ENCODE data around the gene PPP6R3.
A peak's percentile ranks its signal among the peaks of the same experiment; 100 is the strongest.

The PPP6R3 gene

DNA sequence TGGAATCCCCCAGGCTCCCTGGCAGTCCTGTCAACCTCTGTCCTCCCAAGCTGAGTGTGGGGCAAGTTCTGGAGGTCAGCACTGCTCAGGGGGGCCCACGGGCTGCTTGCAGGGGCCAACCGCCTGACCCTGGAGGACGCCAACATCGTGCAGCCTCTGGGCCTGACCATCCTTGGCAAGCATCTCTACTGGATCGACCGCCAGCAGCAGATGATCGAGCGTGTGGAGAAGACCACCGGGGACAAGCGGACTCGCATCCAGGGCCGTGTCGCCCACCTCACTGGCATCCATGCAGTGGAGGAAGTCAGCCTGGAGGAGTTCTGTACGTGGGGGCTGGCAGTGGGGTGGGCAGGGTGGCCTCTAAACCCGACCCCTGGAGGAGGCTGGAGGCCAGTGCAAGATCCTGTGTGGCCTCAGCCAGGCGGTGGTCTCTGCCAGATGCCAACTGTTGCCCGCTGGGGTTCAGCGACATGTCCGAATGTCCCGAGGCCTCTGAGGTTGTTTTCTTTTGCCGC is 34.6 kb upstream of the PPP6R3 start:
- Histone ChIP-seq H3K4me3 (ENCODE audit: low read depth, low read length) (no peak overlapping the region), H2BK120ac (ENCODE audit: insufficient read depth, low read length, poor library complexity) (no peak overlapping the region), H2BK5ac (ENCODE audit: low read depth, low read length, poor library complexity) (no peak overlapping the region)

DNA sequence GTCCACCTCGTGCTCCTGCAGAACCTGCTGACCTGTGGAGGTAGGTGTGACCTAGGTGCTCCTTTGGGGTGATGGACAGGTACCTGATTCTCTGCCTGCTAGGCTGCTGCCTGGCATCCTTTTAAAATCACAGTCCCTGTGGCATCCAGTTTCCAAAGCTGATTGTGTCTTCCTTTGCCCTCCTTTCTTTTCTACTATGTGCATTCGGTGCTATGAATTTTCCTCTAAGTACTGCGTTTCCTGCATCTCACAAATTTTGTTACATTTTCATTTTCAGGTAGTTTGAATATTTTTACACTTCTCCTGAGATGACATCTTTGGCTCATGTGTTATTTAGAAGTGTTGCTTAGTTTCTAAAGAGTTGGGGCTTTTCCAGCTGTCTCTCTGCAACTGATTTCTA is 30.9 kb upstream of the PPP6R3 start:
- Histone ChIP-seq H3K18ac (ENCODE audit: low read length) (no peak overlapping the region), H3K79me1 (ENCODE audit: low read length) (no peaks in the 10 kb centered on the region), H3K23ac (ENCODE audit: low read length) (no peak overlapping the region), H3K79me2 (ENCODE audit: control insufficient read depth, insufficient read depth, low read length, poor library complexity) (no peaks in the 10 kb centered on the region), H4K8ac (ENCODE audit: low read depth, low read length) (no peak overlapping the region), H2BK12ac (ENCODE audit: low read length) (no peak overlapping the region), H3K4me1 (ENCODE audit: control insufficient read depth in 1 of 2, insufficient read depth in 2 of 2, low read length in 2 of 2) (no peaks in the 10 kb centered on the region), H3K36me3 (ENCODE audit: control insufficient read depth in 1 of 2, insufficient read depth in 2 of 2, low read length in 2 of 2) (peaks cover 36 to 47% of the 10 kb centered on the region in 2 experiments), H3K9ac (ENCODE audit: low read length) (no peak overlapping the region), H3K14ac (ENCODE audit: low read length) (no peak overlapping the region), H3K27ac (ENCODE audit: low read depth, low read length) (no peak overlapping the region), H3K9me3 (ENCODE audit: insufficient read depth, low read depth, low read length) (peaks cover 8% of the 10 kb centered on the region), H3K4ac (ENCODE audit: low read depth, low read length) (no peak overlapping the region), H3K4me3 (ENCODE audit: low read depth, low read length) (peak overlapping the region; percentile 59), H2AFZ (ENCODE audit: insufficient read depth, low read length, poor library complexity) (no peak overlapping the region), H4K12ac (ENCODE audit: low read depth, low read length) (no peak overlapping the region), H3K27me3 (ENCODE audit: insufficient read depth, low read length) (no peaks in the 10 kb centered on the region), H2AK5ac (ENCODE audit: low read length) (no peak overlapping the region), H2BK120ac (ENCODE audit: insufficient read depth, low read length, poor library complexity) (no peak overlapping the region), H2BK5ac (ENCODE audit: low read depth, low read length, poor library complexity) (no peak overlapping the region), H4K91ac (ENCODE audit: low read depth, low read length) (no peak overlapping the region), H3K4me2 (ENCODE audit: low read length) (no peak overlapping the region)
- no CpG with 5 or more reads among the region's 3 CpGs for WGBS (ENCODE audit: extremely low coverage, insufficient coverage, insufficient read length)
- no peak for DNase-seq

More for the DNA sequence above, 34.6 kb upstream of the PPP6R3 start:
- H3K79me2 ChIP-seq (ENCODE audit: control insufficient read depth, insufficient read depth, low read length, poor library complexity), result no peaks in the 10 kb centered on the region
- peaks cover 8% of the 10 kb centered on the region for H3K9me3 ChIP-seq (ENCODE audit: insufficient read depth, low read depth, low read length)
- H3K4me1 ChIP-seq (ENCODE audit: control insufficient read depth in 1 of 2, insufficient read depth in 2 of 2, low read length in 2 of 2), result no peaks in the 10 kb centered on the region
- H3K4me2 ChIP-seq (ENCODE audit: low read length), result no peak overlapping the region
- H3K4ac ChIP-seq (ENCODE audit: low read depth, low read length), result no peak overlapping the region
- H3K14ac ChIP-seq (ENCODE audit: low read length), result no peak overlapping the region
- H2AK5ac ChIP-seq (ENCODE audit: low read length), result no peak overlapping the region
- H3K79me1 ChIP-seq (ENCODE audit: low read length), result no peaks in the 10 kb centered on the region
- DNase-seq, result no peak
- no peaks in the 10 kb centered on the region for H3K27me3 ChIP-seq (ENCODE audit: insufficient read depth, low read length)
- no peak overlapping the region for H3K9ac ChIP-seq (ENCODE audit: low read length)
- H2AFZ ChIP-seq (ENCODE audit: insufficient read depth, low read length, poor library complexity), result no peak overlapping the region
- no peak overlapping the region for H4K91ac ChIP-seq (ENCODE audit: low read depth, low read length)
- WGBS (ENCODE audit: extremely low coverage, insufficient coverage, insufficient read length), result no CpG with 5 or more reads among the region's 21 CpGs
- H3K27ac ChIP-seq (ENCODE audit: low read depth, low read length), result no peak overlapping the region
- peaks cover 27 to 36% of the 10 kb centered on the region in 2 experiments for H3K36me3 ChIP-seq (ENCODE audit: control insufficient read depth in 1 of 2, insufficient read depth in 2 of 2, low read length in 2 of 2)
- no peak overlapping the region for H3K18ac ChIP-seq (ENCODE audit: low read length)
- no peak overlapping the region for H2BK12ac ChIP-seq (ENCODE audit: low read length)
- no peak overlapping the region for H3K23ac ChIP-seq (ENCODE audit: low read length)
- H4K12ac ChIP-seq (ENCODE audit: low read depth, low read length), result no peak overlapping the region
- no peak overlapping the region for H4K8ac ChIP-seq (ENCODE audit: low read depth, low read length)

DNA sequence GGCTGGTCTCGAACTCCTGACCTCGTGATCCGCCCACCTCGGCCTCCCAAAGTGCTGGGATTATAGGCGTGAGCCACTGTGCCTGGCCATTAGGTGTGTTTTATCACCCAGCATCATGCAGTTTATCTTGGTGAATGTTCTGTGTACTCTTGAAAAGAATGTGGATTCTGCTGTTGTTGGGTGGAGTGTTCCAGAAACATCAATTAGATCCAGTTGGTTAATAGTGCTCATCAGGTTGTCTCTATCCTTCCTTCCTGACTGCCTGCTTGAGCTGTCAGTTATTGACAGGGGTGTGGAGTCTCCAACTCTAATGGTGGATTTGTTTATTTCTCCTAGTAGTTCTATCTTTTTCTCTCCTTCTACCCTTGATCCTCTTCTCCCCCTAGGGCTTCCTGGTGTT is 30.2 kb upstream of the PPP6R3 start:
- H3K27me3 ChIP-seq (ENCODE audit: insufficient read depth, low read length), result no peaks in the 10 kb centered on the region
- no peak overlapping the region for H2AFZ ChIP-seq (ENCODE audit: insufficient read depth, low read length, poor library complexity)
- H4K91ac ChIP-seq (ENCODE audit: low read depth, low read length), result no peak overlapping the region
- no peak overlapping the region for H3K4ac ChIP-seq (ENCODE audit: low read depth, low read length)
- H4K12ac ChIP-seq (ENCODE audit: low read depth, low read length), result no peak overlapping the region
- H4K8ac ChIP-seq (ENCODE audit: low read depth, low read length), result no peak overlapping the region
- no peak overlapping the region for H2BK120ac ChIP-seq (ENCODE audit: insufficient read depth, low read length, poor library complexity)
- H3K4me2 ChIP-seq (ENCODE audit: low read length), result no peak overlapping the region
- no peak overlapping the region for H3K4me3 ChIP-seq (ENCODE audit: low read depth, low read length)
- H3K27ac ChIP-seq (ENCODE audit: low read depth, low read length), result no peak overlapping the region
- H2AK5ac ChIP-seq (ENCODE audit: low read length), result no peak overlapping the region
- no peak overlapping the region for H3K23ac ChIP-seq (ENCODE audit: low read length)
- no peak overlapping the region for H3K9ac ChIP-seq (ENCODE audit: low read length)
- no peak overlapping the region for H2BK5ac ChIP-seq (ENCODE audit: low read depth, low read length, poor library complexity)
- H3K9me3 ChIP-seq (ENCODE audit: insufficient read depth, low read depth, low read length), result peaks cover 8% of the 10 kb centered on the region
- no peaks in the 10 kb centered on the region for H3K79me1 ChIP-seq (ENCODE audit: low read length)
- H2BK12ac ChIP-seq (ENCODE audit: low read length), result no peak overlapping the region
- H3K79me2 ChIP-seq (ENCODE audit: control insufficient read depth, insufficient read depth, low read length, poor library complexity), result no peaks in the 10 kb centered on the region
- H3K36me3 ChIP-seq (ENCODE audit: control insufficient read depth in 1 of 2, insufficient read depth in 2 of 2, low read length in 2 of 2), result peaks cover 31 to 45% of the 10 kb centered on the region in 2 experiments
- H3K14ac ChIP-seq (ENCODE audit: low read length), result no peak overlapping the region
- H3K18ac ChIP-seq (ENCODE audit: low read length), result no peak overlapping the region
- WGBS (ENCODE audit: extremely low coverage, insufficient coverage, insufficient read length), result no CpG with 5 or more reads among the region's 5 CpGs
- no peak for DNase-seq
- no peaks in the 10 kb centered on the region for H3K4me1 ChIP-seq (ENCODE audit: control insufficient read depth in 1 of 2, insufficient read depth in 2 of 2, low read length in 2 of 2)

DNA sequence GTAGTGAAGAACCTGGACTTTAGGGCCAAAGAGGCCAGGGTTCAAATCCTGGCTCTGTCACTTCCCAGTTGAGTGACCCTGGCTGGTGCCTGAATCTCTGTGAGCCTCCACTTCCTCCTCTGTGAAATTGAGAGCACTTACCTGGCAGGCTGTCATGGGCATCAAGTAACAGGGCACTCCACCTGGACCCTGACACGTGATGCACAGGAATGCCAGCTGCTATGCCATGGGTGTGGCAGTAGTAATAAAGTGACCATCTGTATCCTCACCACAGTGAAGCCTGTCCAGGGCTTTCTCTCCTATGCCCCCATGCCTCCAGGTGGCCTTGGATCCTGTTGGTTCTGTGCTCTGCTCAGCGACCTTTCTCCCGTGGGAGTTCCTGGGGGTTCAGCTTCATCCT is 29.8 kb upstream of the PPP6R3 start:
- H4K8ac ChIP-seq (ENCODE audit: low read depth, low read length), result no peak overlapping the region
- H3K36me3 ChIP-seq (ENCODE audit: control insufficient read depth in 1 of 2, insufficient read depth in 2 of 2, low read length in 2 of 2), result peaks cover 27 to 42% of the 10 kb centered on the region in 2 experiments
- no peak overlapping the region for H3K4ac ChIP-seq (ENCODE audit: low read depth, low read length)
- no peak for DNase-seq
- no peak overlapping the region for H3K27ac ChIP-seq (ENCODE audit: low read depth, low read length)
- no peak overlapping the region for H2BK5ac ChIP-seq (ENCODE audit: low read depth, low read length, poor library complexity)
- H4K91ac ChIP-seq (ENCODE audit: low read depth, low read length), result no peak overlapping the region
- H3K79me1 ChIP-seq (ENCODE audit: low read length), result no peaks in the 10 kb centered on the region
- H2AFZ ChIP-seq (ENCODE audit: insufficient read depth, low read length, poor library complexity), result no peak overlapping the region
- H2BK120ac ChIP-seq (ENCODE audit: insufficient read depth, low read length, poor library complexity), result no peak overlapping the region
- no peak overlapping the region for H3K18ac ChIP-seq (ENCODE audit: low read length)
- H3K4me3 ChIP-seq (ENCODE audit: low read depth, low read length), result no peak overlapping the region
- no peak overlapping the region for H2AK5ac ChIP-seq (ENCODE audit: low read length)
- no peak overlapping the region for H2BK12ac ChIP-seq (ENCODE audit: low read length)
- H3K4me1 ChIP-seq (ENCODE audit: control insufficient read depth in 1 of 2, insufficient read depth in 2 of 2, low read length in 2 of 2), result no peaks in the 10 kb centered on the region
- H3K23ac ChIP-seq (ENCODE audit: low read length), result no peak overlapping the region
- no peaks in the 10 kb centered on the region for H3K79me2 ChIP-seq (ENCODE audit: control insufficient read depth, insufficient read depth, low read length, poor library complexity)
- peaks cover 8% of the 10 kb centered on the region for H3K9me3 ChIP-seq (ENCODE audit: insufficient read depth, low read depth, low read length)
- no peak overlapping the region for H3K4me2 ChIP-seq (ENCODE audit: low read length)
- H3K14ac ChIP-seq (ENCODE audit: low read length), result no peak overlapping the region
- no peak overlapping the region for H3K9ac ChIP-seq (ENCODE audit: low read length)
- no peak overlapping the region for H4K12ac ChIP-seq (ENCODE audit: low read depth, low read length)
- H3K27me3 ChIP-seq (ENCODE audit: insufficient read depth, low read length), result no peaks in the 10 kb centered on the region
- WGBS (ENCODE audit: extremely low coverage, insufficient coverage, insufficient read length), result no CpG with 5 or more reads among the region's 3 CpGs

Measured in trophoblast cell (in vitro differentiated cells and primary cell).